GM12878 (cell line): ENCODE data around the gene CLIC5. TPM values are rescaled to one million over a fixed set of nuclear protein-coding genes. Genes with fewer than 3 reads are reported as not detected.

ENCODE experiments used
- ATAC-seq: fragments of 200-7000 bp; cut with Tn5 transposase; 3 replicates; pipeline ENCODE4 v1.9.1; 2020; ENCODE audit warnings: mild to moderate bottlenecking, moderate library complexity
- Bru-seq: library from RNA; stranded (reverse); fragments of 400-500 nt; gene quantifications from one replicate; lab custom pipeline; 2021; lab: Mats Ljungman, UMichigan
- BruChase-seq, 2 experiments: library from RNA; stranded (reverse); fragments of 400-500 nt; gene quantifications; one replicate each; lab custom pipeline; 2021; lab: Mats Ljungman, UMichigan
- BruUV-seq: library from RNA; stranded (reverse); fragments of 400-500 nt; replicated peaks from 2 replicates; lab custom pipeline; 2021; lab: Mats Ljungman, UMichigan
- CTCF ChIA-PET: fragments of 300-600 bp; sonication (Branson Sonifier 250); formaldehyde crosslinking; extraction: SDS; loops from one replicate; lab custom pipeline; 2021; ENCODE audit warnings: inconsistent platforms; lab: Yijun Ruan, JAX
- POLR2A ChIA-PET: fragments of 350-600 bp; formaldehyde crosslinking; extraction: SDS; loops from one replicate; lab custom pipeline; 2021; ENCODE audit warnings: inconsistent platforms; lab: Charles Lee
- RAD21 ChIA-PET: fragments of 300-600 bp; sonication (Branson Sonifier 250); formaldehyde crosslinking; loops from one replicate; lab custom pipeline; 2023; ENCODE audit warnings: antibody characterized with exemption; ENCODE audit not compliant: unreplicated experiment; lab: Charles Lee
- SMC1A ChIA-PET: fragments of 300-600 bp; sonication (Branson Sonifier 250); formaldehyde crosslinking; loops from one replicate; lab custom pipeline; 2023; ENCODE audit not compliant: unreplicated experiment, uncharacterized antibody; lab: Charles Lee
- DNase-seq: peaks from one replicate; pipeline ENCODE4 v3.0.0-alpha.2; 2011; ENCODE audit warnings: low read depth, low spot score
- FAIRE-seq: peaks from 3 replicates; lab custom pipeline; 2011; peaks lifted over from hg19 to GRCh38; lab: Jason Lieb, UNC
- H2AFZ ChIP-seq: 2 replicates; pipeline ENCODE4 v1.6.0; 2011; ENCODE audit warnings: low read depth, low read length, control low read depth; ENCODE audit not compliant: control insufficient read depth
- H3K27ac ChIP-seq: 2 replicates; pipeline ENCODE4 v1.5.1; 2011; ENCODE audit warnings: control low read depth; ENCODE audit not compliant: control insufficient read depth, insufficient read depth
- H3K27me3 ChIP-seq, 2 experiments: replicated peaks in 1 of 2; 2 replicates each; pipeline versions ENCODE4 v1.6.0 to v1.6.1; 2011; ENCODE audit warnings: low read length in 1 of 2; ENCODE audit not compliant: control insufficient read depth in 2 of 2, insufficient read depth in 2 of 2
- H3K36me3 ChIP-seq, 2 experiments: 2 replicates each; pipeline ENCODE4 v1.5.1; 2011; ENCODE audit warnings: low read length in 1 of 2; ENCODE audit not compliant: control insufficient read depth in 2 of 2, insufficient read depth in 2 of 2
- H3K4me1 ChIP-seq: 2 replicates; pipeline ENCODE4 v1.6.1; 2011; ENCODE audit warnings: mild to moderate bottlenecking, low read length, moderate library complexity, mixed read lengths; ENCODE audit not compliant: control insufficient read depth, insufficient read depth
- H3K4me2 ChIP-seq: 2 replicates; pipeline ENCODE4 v1.6.0; 2011; ENCODE audit warnings: control low read depth; ENCODE audit not compliant: control insufficient read depth, insufficient read depth
- H3K4me3 ChIP-seq: fragments of 200-600 bp; sonication (generic); 2 replicates; pipeline ENCODE4 v1.5.1; 2016
- H3K79me2 ChIP-seq: 2 replicates; pipeline ENCODE4 v1.6.0; 2011; ENCODE audit warnings: low read length; ENCODE audit not compliant: control insufficient read depth, insufficient read depth
- H3K9ac ChIP-seq: 2 replicates; pipeline ENCODE4 v1.8.0; 2011; ENCODE audit warnings: low read length, control low read depth, mixed read lengths; ENCODE audit not compliant: control insufficient read depth, insufficient read depth
- H3K9me3 ChIP-seq: replicated peaks from 3 replicates; pipeline ENCODE4 v1.5.1; 2011; ENCODE audit warnings: mild to moderate bottlenecking, low read length; ENCODE audit not compliant: control insufficient read depth, insufficient read depth
- H4K20me1 ChIP-seq: 2 replicates; pipeline ENCODE4 v1.6.0; 2011; ENCODE audit not compliant: control insufficient read depth, insufficient read depth
- CHD2 ChIP-seq: IDR thresholded peaks from 2 replicates; pipeline ENCODE4 v1.6.1; 2011; ENCODE audit warnings: low read depth, low read length, improper control_type of control experiment, borderline replicate concordance
- SUZ12 ChIP-seq: fragments of 200-600 bp; sonication (generic); IDR thresholded peaks from one replicate; pipeline ENCODE4 v1.6.1; 2018; ENCODE audit warnings: antibody characterized with exemption, mild to moderate bottlenecking; ENCODE audit not compliant: unreplicated experiment
- WGBS: methylation state at CpG from one replicate; pipeline ENCODE4 v1.1.6; 2016; ENCODE audit warnings: low lambda C conversion rate; ENCODE audit not compliant: insufficient replicate concordance, insufficient coverage; ENCODE audit errors: missing lambda C conversion rate; 5-methylcytosine and 5-hydroxymethylcytosine counted together
- in situ Hi-C: fragments of 300-500 bp; cut with MboI; formaldehyde crosslinking; loops from 9 replicates; pipeline ENCODE4 v1.14.3; 2018; ENCODE audit warnings: mixed read lengths
- intact Hi-C: fragments of 100-400 bp; cut with micrococcal nuclease; formaldehyde crosslinking; loops from one replicate; pipeline ENCODE4 v1.14.2; 2022; ENCODE audit not compliant: unreplicated experiment
- long read RNA-seq, 2 experiments: library from polyadenylated mRNA; unstranded; transcript quantifications; one replicate each; pipeline ENCODE4 v2.0.0, GENCODE V29; 2019 to 2020
- polyA minus RNA-seq, 3 experiments: library from RNA; depleted of rRNA, polyadenylated mRNA; stranded (reverse); fragments of >200 nt; gene quantifications; 2 replicates each; pipeline ENCODE4 v1.2.3, GENCODE V29; 2011
- polyA plus RNA-seq, 11 experiments: library from polyadenylated mRNA; depleted of rRNA in 4 of 11; unstranded in 6 of 11; stranded (reverse) in 5 of 11; fragments of >200 nt; fragmentation: Nextera tagmentation in 4 of 11; fragmentation: Illumina TruSeq in 1 of 11; extraction: Ambion mirVana in 4 of 11; extraction: Trizol in 1 of 11; gene quantifications; 1 replicate in 1 of 11; 2 replicates in 10 of 11; pipeline versions ENCODE4 v1.2.1 to v1.2.3, GENCODE V29; 2011 to 2016; ENCODE audit warnings: inconsistent platforms in 2 of 11, missing spikeins in 2 of 11, low read depth in 1 of 11
- total RNA-seq, 4 experiments: library from RNA; depleted of rRNA in 3 of 4; stranded (reverse); fragments of >200 nt in 3 of 4; fragmentation: Illumina TruSeq in 1 of 4; extraction: Trizol in 1 of 4; gene quantifications; 2 replicates each; pipeline versions ENCODE4 v1.2.1 to v1.2.3, GENCODE V29; 2013 to 2021

CLIC5 gene
- 0.17 and 0.40 TPM in 2 replicates for total RNA-seq (2013; cell fraction: nucleolus; rRNA removed)
- total RNA-seq (2014; rRNA removed) (not detected in 2 replicates), total RNA-seq (2014; rRNA removed; fragmentation: Illumina TruSeq; extraction: Trizol) (not detected in 2 replicates), total RNA-seq (2021) (not detected in 2 replicates), polyA plus RNA-seq (2011; rRNA removed) (0.04 and 0.08 TPM in 2 replicates), polyA plus RNA-seq (2014; fragmentation: Illumina TruSeq; extraction: Trizol) (0.01 TPM in 1 of 2 replicates, not detected in the other), polyA plus RNA-seq (2014; fragmentation: Nextera tagmentation; extraction: Ambion mirVana) (under 1 TPM in 1 of 2 experiments, not detected in 1; 0.02 TPM), polyA plus RNA-seq (2014; rRNA removed) (0.01 TPM in 1 of 2 replicates, not detected in the other), polyA plus RNA-seq (2016; fragmentation: Nextera tagmentation; extraction: Ambion mirVana) (not detected), polyA minus RNA-seq (2011; rRNA and poly(A)+ RNA removed) (not detected in 2 replicates), Bru-seq, nascent RNA (percentile 11 among the genes with signal in this experiment), BruChase-seq, experiment 1, labeled RNA remaining after a 6-hour chase (percentile 8 among the genes with signal in this experiment), BruChase-seq, experiment 2, labeled RNA remaining after a 2-hour chase (percentile 6 among the genes with signal in this experiment)
- polyA plus RNA-seq (2011; ENCODE audit: low read depth): not detected
- polyA plus RNA-seq (2011; cell fraction: cytosol; rRNA removed): not detected in 2 replicates
- 0.01 and 0.13 TPM in 2 replicates for polyA plus RNA-seq (2011; cell fraction: nucleus; rRNA removed)
- 0.11 TPM in 2 replicates for polyA plus RNA-seq (2012)
- not detected in 2 replicates for polyA minus RNA-seq (2011; cell fraction: cytosol; rRNA and poly(A)+ RNA removed)
- polyA minus RNA-seq (2011; cell fraction: nucleus; rRNA and poly(A)+ RNA removed): not detected in 2 replicates
- long read RNA-seq, experiment 1: 0 reads
- long read RNA-seq, experiment 2, partial matches to known transcripts: 0 of 2 reads
- long read RNA-seq, experiment 2, other reads (novel, unspliced or antisense): 2 of 2 reads

DNA sequence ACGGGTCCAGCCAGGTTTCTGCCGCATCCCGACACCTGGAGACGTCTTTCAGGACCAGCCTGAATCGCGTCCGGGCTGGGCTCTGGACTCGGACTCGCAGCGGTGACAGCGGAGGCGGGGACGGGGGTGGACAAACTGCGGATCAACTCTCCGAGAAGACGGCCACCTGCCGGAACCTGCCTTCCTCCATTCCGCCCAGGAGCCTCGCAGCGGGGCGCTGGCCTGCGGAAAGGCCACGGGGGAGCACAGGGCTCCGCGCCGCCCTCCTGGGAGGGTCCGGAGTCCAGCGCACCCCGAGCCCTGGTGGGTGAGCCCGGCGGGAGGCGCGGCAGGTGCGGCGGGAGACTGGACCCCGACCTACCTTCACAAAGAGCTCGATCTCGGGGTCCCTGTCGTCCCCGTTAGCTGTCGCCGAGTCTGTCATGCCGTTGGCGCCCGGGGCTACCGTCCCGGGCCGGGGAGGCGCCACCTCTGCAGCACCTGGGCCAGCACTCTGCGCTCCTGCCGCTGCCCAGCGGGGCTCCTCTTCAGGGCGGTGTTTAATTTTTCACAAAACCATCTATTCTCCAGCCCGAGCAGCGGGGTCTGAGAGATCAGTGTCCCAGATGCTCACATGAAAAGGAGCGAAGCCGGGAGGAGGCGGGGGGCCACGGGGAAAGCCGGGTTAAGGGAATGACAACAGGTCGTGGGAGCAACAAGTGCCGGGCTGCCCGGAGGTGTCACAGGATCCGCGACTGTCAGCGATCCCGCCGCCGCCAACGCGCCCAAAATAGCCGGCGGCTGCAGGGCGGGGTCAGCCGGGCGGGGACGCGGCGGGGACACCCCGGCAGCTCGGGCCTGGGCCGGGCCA is at the start of gene CLIC5:
TSS of gene CLIC5 (minus strand) at position 742 of the 850 bp plus-strand sequence. CDS start at position 424, 318 bp downstream.
- DNase-seq (no peak), ATAC-seq (peak; percentile 25), FAIRE-seq (no peak)
- CTCF ChIA-PET: no interaction called here
- no peaks in the 10 kb centered on the region for H3K36me3 ChIP-seq
- H3K4me1 ChIP-seq: peaks cover 10% of the 10 kb centered on the region
- POLR2A ChIA-PET: no interaction called here
- no peak within 1 kb of the TSS for H2AFZ ChIP-seq
- no peak within 1 kb of the TSS for H3K9ac ChIP-seq
- H3K4me2 ChIP-seq: peak within 1 kb of the TSS; percentile 91
- WGBS: 3% methylated on average over 73 of the region's 82 CpGs
- peaks cover 6 to 27% of the 10 kb centered on the region in 2 experiments for H3K27me3 ChIP-seq
- no peaks in the 10 kb centered on the region; the same call in 1 of the 3 replicates for H3K9me3 ChIP-seq
- no peaks in the 10 kb centered on the region for H3K79me2 ChIP-seq
- RAD21 ChIA-PET: no interaction called here
- no TSS peak for BruUV-seq
- no peaks in the 10 kb centered on the region for H4K20me1 ChIP-seq
- TF ChIP-seq SUZ12 (peak; percentile 23), CHD2 (no peak)
- H3K27ac ChIP-seq: no peak within 1 kb of the TSS
- in situ Hi-C loops: no loop called here
- peak within 1 kb of the TSS; percentile 51; the same call in 1 of the 2 replicates for H3K4me3 ChIP-seq
- SMC1A ChIA-PET: no interaction called here
- intact Hi-C loops: no loop called here
